IMR-90 (cell line): ENCODE measurements around the gene WDR43. TPM values are rescaled to one million over a fixed set of nuclear protein-coding genes. Genes with fewer than 3 reads are reported as not detected.

ENCODE experiments used
- ATAC-seq: fragments of 200-7000 bp; cut with Tn5 transposase; 2 replicates; pipeline ENCODE4 v1.9.1; 2020; ENCODE audit warnings: low read depth, mild to moderate bottlenecking, moderate library complexity
- BruUV-seq: library from RNA; stranded (reverse); fragments of 400-500 nt; replicated peaks from 2 replicates; lab custom pipeline; 2021; lab: Mats Ljungman, UMichigan
- CTCF ChIA-PET: fragments of 300-600 bp; formaldehyde crosslinking; extraction: SDS; loops from one replicate; lab custom pipeline; 2021; ENCODE audit warnings: antibody characterized with exemption; lab: Yijun Ruan, JAX
- POLR2A ChIA-PET: fragments of 300-600 bp; sonication (Branson Sonifier 250); formaldehyde crosslinking; loops from one replicate; lab custom pipeline; 2022; ENCODE audit warnings: antibody characterized with exemption; ENCODE audit not compliant: unreplicated experiment; lab: Charles Lee
- DNase-seq: peaks from one replicate; pipeline ENCODE4 v3.0.0; 2013
- H2AFZ ChIP-seq: replicated peaks from 2 replicates; pipeline ENCODE3; 2013; ENCODE audit warnings: low read length, mild to moderate bottlenecking; ENCODE audit not compliant: poor library complexity
- H2AK5ac ChIP-seq: 2 replicates; pipeline ENCODE4 v1.6.1; 2013; ENCODE audit warnings: low read depth, low read length, inconsistent platforms
- H2AK9ac ChIP-seq: replicated peaks from 2 replicates; pipeline ENCODE3; 2013; ENCODE audit warnings: mild to moderate bottlenecking, low read depth, low read length, moderate library complexity; ENCODE audit not compliant: poor library complexity
- H2BK120ac ChIP-seq: 2 replicates; pipeline ENCODE4 v1.6.1; 2013; ENCODE audit warnings: low read depth, low read length, inconsistent platforms
- H2BK15ac ChIP-seq: 3 replicates; pipeline ENCODE4 v1.6.1; 2013; ENCODE audit warnings: low read depth, low read length, inconsistent platforms
- H2BK20ac ChIP-seq: 2 replicates; pipeline ENCODE4 v1.6.1; 2013; ENCODE audit warnings: low read depth, mild to moderate bottlenecking, inconsistent platforms, low read length, moderate library complexity
- H2BK5ac ChIP-seq: 2 replicates; pipeline ENCODE4 v1.6.1; 2013; ENCODE audit warnings: mild to moderate bottlenecking, low read depth, low read length, inconsistent platforms; ENCODE audit not compliant: poor library complexity, severe bottlenecking
- H3K14ac ChIP-seq: replicated peaks from 2 replicates; pipeline ENCODE4 v1.6.1; 2013; ENCODE audit warnings: low read depth, low read length, inconsistent platforms
- H3K18ac ChIP-seq: 2 replicates; pipeline ENCODE4 v1.6.1; 2013; ENCODE audit warnings: low read depth, low read length, control low read depth
- H3K23ac ChIP-seq: 2 replicates; pipeline ENCODE4 v1.6.1; 2013; ENCODE audit warnings: low read depth, low read length, inconsistent platforms
- H3K27ac ChIP-seq: 2 replicates; pipeline ENCODE4 v1.5.1; 2013; ENCODE audit warnings: mild to moderate bottlenecking, control low read depth, low read length; ENCODE audit not compliant: insufficient read depth
- H3K27me3 ChIP-seq: 2 replicates; pipeline ENCODE4 v1.6.1; 2013; ENCODE audit warnings: low read length; ENCODE audit not compliant: control insufficient read depth, insufficient read depth
- H3K36me3 ChIP-seq: 2 replicates; pipeline ENCODE4 v1.6.1; 2013; ENCODE audit warnings: low read length, mixed read lengths; ENCODE audit not compliant: control insufficient read depth, insufficient read depth
- H3K4ac ChIP-seq: 2 replicates; pipeline ENCODE4 v1.6.1; 2013; ENCODE audit warnings: low read depth, low read length, inconsistent platforms
- H3K4me1 ChIP-seq: 2 replicates; pipeline ENCODE4 v1.6.1; 2013; ENCODE audit warnings: low read length, mixed read lengths; ENCODE audit not compliant: control insufficient read depth, insufficient read depth
- H3K4me2 ChIP-seq: 2 replicates; pipeline ENCODE4 v1.6.1; 2013; ENCODE audit warnings: low read depth, mild to moderate bottlenecking, control low read depth, low read length, moderate library complexity
- H3K4me3 ChIP-seq: 2 replicates; pipeline ENCODE4 v1.5.1; 2013; ENCODE audit warnings: low read depth, mild to moderate bottlenecking, control low read depth, low read length, moderate library complexity; ENCODE audit not compliant: insufficient read depth
- H3K56ac ChIP-seq: 2 replicates; pipeline ENCODE4 v1.6.1; 2013; ENCODE audit warnings: low read length, inconsistent platforms; ENCODE audit not compliant: insufficient read depth; ENCODE audit errors: extremely low read depth
- H3K79me1 ChIP-seq, 2 experiments: 2 replicates each; pipeline ENCODE4 v1.6.1; 2013; ENCODE audit warnings: low read length in 2 of 2, inconsistent platforms in 1 of 2, low read depth in 1 of 2
- H3K9ac ChIP-seq: 2 replicates; pipeline ENCODE4 v1.6.1; 2013; ENCODE audit warnings: low read depth, low read length, control low read depth
- H3K9me1 ChIP-seq: 2 replicates; pipeline ENCODE4 v1.6.1; 2013; ENCODE audit warnings: low read length, inconsistent platforms; ENCODE audit not compliant: insufficient read depth
- H3K9me3 ChIP-seq: 2 replicates; pipeline ENCODE4 v1.6.1; 2013; ENCODE audit warnings: low read length; ENCODE audit not compliant: control insufficient read depth, insufficient read depth
- H4K20me1 ChIP-seq: 2 replicates; pipeline ENCODE4 v1.6.1; 2013; ENCODE audit warnings: low read length, inconsistent platforms; ENCODE audit not compliant: insufficient read depth
- H4K5ac ChIP-seq: 2 replicates; pipeline ENCODE4 v1.6.1; 2013; ENCODE audit warnings: mild to moderate bottlenecking, low read depth, low read length, control low read depth
- H4K8ac ChIP-seq, 2 experiments: 2 replicates each; pipeline ENCODE4 v1.6.1; 2013; ENCODE audit warnings: low read depth in 2 of 2, low read length in 2 of 2, control low read depth in 1 of 2, inconsistent platforms in 1 of 2
- H4K91ac ChIP-seq: 2 replicates; pipeline ENCODE4 v1.6.1; 2013; ENCODE audit warnings: low read depth, low read length, inconsistent platforms; ENCODE audit not compliant: insufficient read depth
- BHLHE40 ChIP-seq: fragments of 150-350 bp; IDR thresholded peaks from 2 replicates; pipeline ENCODE4 v1.6.1; 2016; ENCODE audit warnings: mild to moderate bottlenecking, low read depth, low read length
- CEBPB ChIP-seq: IDR thresholded peaks from 2 replicates; pipeline ENCODE4 v1.6.1; 2012; ENCODE audit warnings: low read depth, low read length, improper control_type of control experiment
- MAFK ChIP-seq: IDR thresholded peaks from 2 replicates; pipeline ENCODE4 v1.6.1; 2012; ENCODE audit warnings: low read depth, low read length, improper control_type of control experiment
- MXI1 ChIP-seq: IDR thresholded peaks from 2 replicates; pipeline ENCODE4 v1.6.1; 2012; ENCODE audit warnings: low read depth, mild to moderate bottlenecking, low read length, moderate library complexity, borderline replicate concordance
- POLR2A ChIP-seq: IDR thresholded peaks from 2 replicates; pipeline ENCODE4 v1.6.1; 2012; ENCODE audit warnings: mild to moderate bottlenecking, low read depth, low read length
- RCOR1 ChIP-seq: IDR thresholded peaks from 2 replicates; pipeline ENCODE4 v1.6.1; 2012; ENCODE audit warnings: mild to moderate bottlenecking, low read length, improper control_type of control experiment; ENCODE audit not compliant: insufficient replicate concordance
- RFX5 ChIP-seq: IDR thresholded peaks from 2 replicates; pipeline ENCODE4 v1.8.0; 2012; ENCODE audit warnings: low read depth, mild to moderate bottlenecking, low read length, moderate library complexity
- SMC3 ChIP-seq: fragments of 150-350 bp; IDR thresholded peaks from 2 replicates; pipeline ENCODE4 v1.6.1; 2016; ENCODE audit warnings: low read depth, mild to moderate bottlenecking, antibody characterized with exemption, low read length, moderate library complexity
- WGBS, 2 experiments: methylation state at CpG; one replicate each; pipeline versions ENCODE4 v1.1.5 to v1.1.7; 2013; ENCODE audit warnings: missing lambda C conversion rate in 2 of 2; ENCODE audit not compliant: insufficient read length in 1 of 2; ENCODE audit errors: extremely low coverage in 2 of 2; 5-methylcytosine and 5-hydroxymethylcytosine counted together
- dilution Hi-C: fragments of 300-500 bp; cut with HindIII; formaldehyde crosslinking; loops from one replicate; pipeline ENCODE4 v1.14.3; 2018; ENCODE audit warnings: low sequenced_read_pairs; ENCODE audit not compliant: unreplicated experiment
- in situ Hi-C: fragments of 300-500 bp; cut with MboI; formaldehyde crosslinking; loops from 3 replicates; pipeline ENCODE4 v1.14.3; 2019; ENCODE audit warnings: low sequenced_read_pairs, inconsistent platforms, mixed read lengths
- intact Hi-C: fragments of 100-400 bp; cut with micrococcal nuclease; formaldehyde crosslinking; loops from 2 replicates; pipeline ENCODE4 v1.10.0; 2022
- polyA plus RNA-seq, 3 experiments: library from polyadenylated mRNA; depleted of rRNA; stranded (reverse); fragments of >200 nt; gene quantifications; 2 replicates each; pipeline ENCODE4 v1.2.3, GENCODE V29; 2012; ENCODE audit warnings: low replicate concordance in 1 of 3
- total RNA-seq: library from RNA; depleted of rRNA; stranded (reverse); fragments of >200 nt; gene quantifications from 2 replicates; pipeline ENCODE4 v1.2.3, GENCODE V29; 2012
- TF ChIP-seq, protein P1 (sequence below): fragments of 150-350 bp; IDR thresholded peaks from 2 replicates; pipeline ENCODE4 v1.6.1; 2017; ENCODE audit warnings: mild to moderate bottlenecking, antibody characterized with exemption, low read length, low read depth
- TF ChIP-seq, protein P2 (sequence below): conservative IDR thresholded peaks from 2 replicates; pipeline ENCODE4 v1.5.1; 2012; ENCODE audit warnings: mild to moderate bottlenecking, low read depth, low read length, improper control_type of control experiment

WDR43 gene
- total and polyA plus RNA-seq, 2 of the 4 experiments (the other 2 are of a cell fraction), result 40.3 to 300 TPM

DNA sequence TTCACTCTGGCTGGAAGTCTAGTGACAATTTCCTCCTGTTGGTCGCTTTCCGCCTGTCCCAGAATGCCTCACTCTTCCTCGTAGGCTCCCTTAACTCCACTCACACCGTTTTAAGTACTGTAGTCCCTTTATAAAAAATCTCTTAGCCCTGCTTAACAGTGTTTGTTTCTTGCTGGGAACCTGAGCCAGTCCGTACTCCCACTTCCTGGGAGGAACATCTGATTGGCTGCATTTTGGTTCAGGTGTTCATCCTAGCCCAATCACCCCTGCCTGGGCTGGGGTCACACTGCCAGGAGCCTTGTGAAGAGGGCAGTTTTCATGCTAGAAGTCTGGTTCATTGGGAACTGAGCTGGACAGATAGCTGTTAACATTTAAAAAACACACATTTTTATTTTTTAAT, 61.0 kb downstream of the WDR43 start:
- no TSS peak for BruUV-seq
- no peak for DNase-seq
- Histone ChIP-seq H3K9ac (no peak overlapping the region), H3K4me1 (peaks cover 11% of the 10 kb centered on the region), H4K8ac (no peak overlapping the region), H3K4ac (no peak overlapping the region), H2BK5ac (no peak overlapping the region), H3K4me2 (no peak overlapping the region), H3K36me3 (no peaks in the 10 kb centered on the region), H3K9me1 (peaks cover 7% of the 10 kb centered on the region; the same call in 1 of the 2 replicates), H3K4me3 (no peak overlapping the region), H2AFZ (no peak overlapping the region), H3K14ac (no peak overlapping the region), H4K20me1 (peaks cover 6% of the 10 kb centered on the region; the same call in 1 of the 2 replicates), H3K18ac (no peak overlapping the region), H2AK9ac (no peak overlapping the region), H3K56ac (no peak overlapping the region), H2BK120ac (no peak overlapping the region), H3K79me1 (0 out of 4 replicates have a peak, but pooled peaks cover 0 to under 1% of the 10 kb centered on the region in 2 experiments), H3K27ac (no peak overlapping the region), H2AK5ac (no peak overlapping the region), H3K27me3 (no peaks in the 10 kb centered on the region), H3K9me3 (no peaks in the 10 kb centered on the region), H4K91ac (no peak overlapping the region), H2BK20ac (no peak overlapping the region), H3K23ac (no peak overlapping the region), H4K5ac (no peak overlapping the region), H2BK15ac (no peak overlapping the region)
- intact Hi-C loops, result loop anchor here (5.0 kb wide), 2 partner anchors 162 to 967 kb away; partner anchors contain the start of genes ALK and CLIP4
- ChIA-PET POLR2A (no interaction called here), CTCF (interaction anchor here (0.7 kb wide), 1 partner anchor 250 kb away, joined by 4 read pairs; no protein-coding TSS in a partner anchor)
- no peak for ATAC-seq
- 43% methylated on average over 2 of the region's 5 CpGs; no CpG with 5 or more reads in 1 of the 2 experiments for WGBS, 2 experiments
- dilution Hi-C loops, result loop anchor here (25.0 kb wide), 1 partner anchor 882 kb away; no protein-coding TSS in a partner anchor
- in situ Hi-C loops, result loop anchor here (5.0 kb wide), 2 partner anchors 237 to 1117 kb away; no protein-coding TSS in a partner anchor
- TF ChIP-seq RCOR1, result no peak
- TF ChIP-seq, protein P1, sequence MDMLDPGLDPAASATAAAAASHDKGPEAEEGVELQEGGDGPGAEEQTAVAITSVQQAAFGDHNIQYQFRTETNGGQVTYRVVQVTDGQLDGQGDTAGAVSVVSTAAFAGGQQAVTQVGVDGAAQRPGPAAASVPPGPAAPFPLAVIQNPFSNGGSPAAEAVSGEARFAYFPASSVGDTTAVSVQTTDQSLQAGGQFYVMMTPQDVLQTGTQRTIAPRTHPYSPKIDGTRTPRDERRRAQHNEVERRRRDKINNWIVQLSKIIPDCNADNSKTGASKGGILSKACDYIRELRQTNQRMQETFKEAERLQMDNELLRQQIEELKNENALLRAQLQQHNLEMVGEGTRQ, result no peak
- TF ChIP-seq CEBPB, result no peak
- TF ChIP-seq SMC3, result no peak
- TF ChIP-seq MXI1, result no peak
- TF ChIP-seq RFX5, result no peak
- TF ChIP-seq BHLHE40, result no peak
- TF ChIP-seq POLR2A, result no peak
- TF ChIP-seq MAFK, result no peak
- TF ChIP-seq, protein P2, sequence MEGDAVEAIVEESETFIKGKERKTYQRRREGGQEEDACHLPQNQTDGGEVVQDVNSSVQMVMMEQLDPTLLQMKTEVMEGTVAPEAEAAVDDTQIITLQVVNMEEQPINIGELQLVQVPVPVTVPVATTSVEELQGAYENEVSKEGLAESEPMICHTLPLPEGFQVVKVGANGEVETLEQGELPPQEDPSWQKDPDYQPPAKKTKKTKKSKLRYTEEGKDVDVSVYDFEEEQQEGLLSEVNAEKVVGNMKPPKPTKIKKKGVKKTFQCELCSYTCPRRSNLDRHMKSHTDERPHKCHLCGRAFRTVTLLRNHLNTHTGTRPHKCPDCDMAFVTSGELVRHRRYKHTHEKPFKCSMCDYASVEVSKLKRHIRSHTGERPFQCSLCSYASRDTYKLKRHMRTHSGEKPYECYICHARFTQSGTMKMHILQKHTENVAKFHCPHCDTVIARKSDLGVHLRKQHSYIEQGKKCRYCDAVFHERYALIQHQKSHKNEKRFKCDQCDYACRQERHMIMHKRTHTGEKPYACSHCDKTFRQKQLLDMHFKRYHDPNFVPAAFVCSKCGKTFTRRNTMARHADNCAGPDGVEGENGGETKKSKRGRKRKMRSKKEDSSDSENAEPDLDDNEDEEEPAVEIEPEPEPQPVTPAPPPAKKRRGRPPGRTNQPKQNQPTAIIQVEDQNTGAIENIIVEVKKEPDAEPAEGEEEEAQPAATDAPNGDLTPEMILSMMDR, result no peak
